ENCODE measurements around the gene TBX15.

TBX15 gene

GRCh38 chr1:118988186-118989005 lies at the start of gene TBX15:
Gene TBX15, minus strand, starts transcription at chr1:118988343. Its CDS starts 548 bp downstream, at chr1:118987795.
- no peak within 1 kb of the TSS for H3K27ac ChIP-seq
- TF ChIP-seq, protein P1, sequence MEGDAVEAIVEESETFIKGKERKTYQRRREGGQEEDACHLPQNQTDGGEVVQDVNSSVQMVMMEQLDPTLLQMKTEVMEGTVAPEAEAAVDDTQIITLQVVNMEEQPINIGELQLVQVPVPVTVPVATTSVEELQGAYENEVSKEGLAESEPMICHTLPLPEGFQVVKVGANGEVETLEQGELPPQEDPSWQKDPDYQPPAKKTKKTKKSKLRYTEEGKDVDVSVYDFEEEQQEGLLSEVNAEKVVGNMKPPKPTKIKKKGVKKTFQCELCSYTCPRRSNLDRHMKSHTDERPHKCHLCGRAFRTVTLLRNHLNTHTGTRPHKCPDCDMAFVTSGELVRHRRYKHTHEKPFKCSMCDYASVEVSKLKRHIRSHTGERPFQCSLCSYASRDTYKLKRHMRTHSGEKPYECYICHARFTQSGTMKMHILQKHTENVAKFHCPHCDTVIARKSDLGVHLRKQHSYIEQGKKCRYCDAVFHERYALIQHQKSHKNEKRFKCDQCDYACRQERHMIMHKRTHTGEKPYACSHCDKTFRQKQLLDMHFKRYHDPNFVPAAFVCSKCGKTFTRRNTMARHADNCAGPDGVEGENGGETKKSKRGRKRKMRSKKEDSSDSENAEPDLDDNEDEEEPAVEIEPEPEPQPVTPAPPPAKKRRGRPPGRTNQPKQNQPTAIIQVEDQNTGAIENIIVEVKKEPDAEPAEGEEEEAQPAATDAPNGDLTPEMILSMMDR (conservative IDR thresholded peaks at IDR 0.05) = no peak
- TF ChIP-seq ZFX (IDR thresholded peaks at IDR 0.05) = no peak

DNA sequence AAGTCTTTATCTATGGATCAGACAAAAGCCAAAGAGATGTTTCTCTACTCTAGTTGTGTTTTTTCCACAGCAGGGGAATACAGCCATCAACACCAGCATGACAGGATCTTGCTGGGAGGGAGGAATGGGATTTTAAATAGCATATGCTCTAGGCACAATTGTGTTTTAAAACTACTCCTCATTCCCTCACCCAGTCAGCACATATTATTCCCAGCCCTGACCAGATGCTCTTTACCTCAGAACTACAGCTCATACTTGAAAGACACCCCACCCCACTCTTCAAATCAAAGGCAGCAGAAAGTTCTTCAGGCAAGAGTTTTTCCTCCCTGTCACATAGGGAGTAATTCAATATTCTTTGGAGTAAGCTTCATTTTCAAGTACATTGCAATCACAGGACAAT lies 46.2 kb upstream of the TBX15 start:
- H3K27ac ChIP-seq = no peak overlapping the region
- TF ChIP-seq, protein P1 (conservative IDR thresholded peaks at IDR 0.05) = no peak
- no peak for TF ChIP-seq ZFX (IDR thresholded peaks at IDR 0.05)

- TF ChIP-seq, protein P1 (conservative IDR thresholded peaks at IDR 0.05) = no peak
- TF ChIP-seq ZFX (IDR thresholded peaks at IDR 0.05) = no peak
- no peak overlapping the region for H3K27ac ChIP-seq
These were observed 44.8 kb upstream of the TBX15 start for GRCh38 chr1:119032986-119033385.

DNA sequence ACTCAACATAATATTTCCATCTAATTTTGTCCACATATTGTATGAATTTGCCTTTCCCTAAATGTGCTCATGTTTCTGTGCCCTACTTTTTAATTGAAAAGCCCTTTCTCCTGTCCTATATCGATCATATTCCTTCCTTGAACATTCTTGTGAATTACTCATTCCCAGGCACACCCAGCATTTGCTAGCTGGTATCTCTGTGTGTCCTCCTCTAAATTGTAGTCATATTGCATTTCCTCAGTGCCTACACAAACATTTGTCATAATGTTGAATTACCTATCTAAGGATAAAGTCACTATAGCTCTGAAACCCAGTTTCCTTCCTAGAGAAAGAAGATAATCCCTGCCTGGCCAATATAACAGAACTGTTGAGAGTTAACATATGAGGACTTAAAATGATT lies 39.6 kb upstream of the TBX15 start:
- TF ChIP-seq, protein P1 (conservative IDR thresholded peaks at IDR 0.05) = no peak
- no peak for TF ChIP-seq ZFX (IDR thresholded peaks at IDR 0.05)
- H3K27ac ChIP-seq = no peak overlapping the region

- TF ChIP-seq, protein P1 (conservative IDR thresholded peaks at IDR 0.05) = no peak
- no peak for TF ChIP-seq ZFX (IDR thresholded peaks at IDR 0.05)
- no peak overlapping the region for H3K27ac ChIP-seq
These were observed 38.8 kb upstream of the TBX15 start for GRCh38 chr1:119026956-119027355.

GRCh38 chr1:119015547-119015946 lies 27.4 kb upstream of the TBX15 start:
- no peak overlapping the region for H3K27ac ChIP-seq
- TF ChIP-seq, protein P1 (conservative IDR thresholded peaks at IDR 0.05) = no peak
- TF ChIP-seq ZFX (IDR thresholded peaks at IDR 0.05) = no peak

- no peak overlapping the region for H3K27ac ChIP-seq
- TF ChIP-seq, protein P1 (conservative IDR thresholded peaks at IDR 0.05) = no peak
- no peak for TF ChIP-seq ZFX (IDR thresholded peaks at IDR 0.05)
These were observed 24.2 kb upstream of the TBX15 start for GRCh38 chr1:119012383-119012782.
